NCI-H2029 treated with DMSO at 0.1 percent for 48 hours (cell line): ENCODE results near the gene FAM120B.
"Not testable (repeated sequence)": the region's sequence is repeated elsewhere in the genome, so short reads cannot be mapped to it uniquely, and the experiment has no call there.

ENCODE experiments used
- DNase-seq: peaks from one replicate; lab custom pipeline; 2025; lab: John Stamatoyannopoulos, UW

The FAM120B gene

DNA sequence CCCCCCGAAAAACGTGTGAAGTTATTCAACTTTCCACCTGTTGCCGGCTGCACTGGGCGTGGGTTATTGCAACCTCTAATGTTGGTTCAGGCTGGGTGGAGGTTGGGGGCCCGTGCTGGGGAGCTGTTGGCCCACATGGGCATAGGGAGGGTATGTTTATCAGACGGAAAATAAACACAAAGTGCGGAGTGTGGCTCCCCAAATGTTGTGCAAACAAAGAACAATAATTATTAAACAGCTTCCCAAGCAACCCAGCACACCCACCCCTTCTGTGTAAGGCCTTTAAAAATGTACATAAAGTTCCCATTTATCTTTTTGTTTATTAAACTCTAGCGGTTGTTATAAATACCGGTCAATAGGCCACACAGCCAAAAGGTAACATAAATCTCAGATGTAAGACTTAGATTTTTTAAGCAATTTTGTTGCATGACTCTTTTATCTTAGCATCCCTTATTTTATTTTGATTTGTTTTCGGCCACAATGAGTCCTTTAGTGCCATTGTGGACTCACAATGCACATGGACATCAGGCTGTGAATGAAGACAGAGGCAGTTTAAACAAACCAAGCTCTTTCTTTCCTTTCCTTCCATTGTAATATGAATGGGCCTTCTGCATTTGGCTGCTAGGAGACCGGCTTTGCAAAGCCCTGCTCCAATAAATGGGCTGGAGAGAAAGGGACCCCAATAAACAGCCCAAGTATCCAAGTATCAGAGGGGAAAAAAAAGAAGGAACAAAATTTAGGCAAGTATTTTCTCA lies 8.8 kb upstream of the FAM120B start:
- DNase-seq, result no peak

- no peak for DNase-seq
Measured at GRCh38 chr6:170298688-170299087, 7.9 kb upstream of the FAM120B start.

GRCh38 chr6:170301184-170301583 lies 5.4 kb upstream of the FAM120B start:
- no peak for DNase-seq

GRCh38 chr6:170305805-170306323 lies 694 bp upstream of the FAM120B start:
- DNase-seq, result no peak

- DNase-seq, result no peak
Measured at GRCh38 chr6:170307080-170307545, 555 bp downstream of the FAM120B start.

DNA sequence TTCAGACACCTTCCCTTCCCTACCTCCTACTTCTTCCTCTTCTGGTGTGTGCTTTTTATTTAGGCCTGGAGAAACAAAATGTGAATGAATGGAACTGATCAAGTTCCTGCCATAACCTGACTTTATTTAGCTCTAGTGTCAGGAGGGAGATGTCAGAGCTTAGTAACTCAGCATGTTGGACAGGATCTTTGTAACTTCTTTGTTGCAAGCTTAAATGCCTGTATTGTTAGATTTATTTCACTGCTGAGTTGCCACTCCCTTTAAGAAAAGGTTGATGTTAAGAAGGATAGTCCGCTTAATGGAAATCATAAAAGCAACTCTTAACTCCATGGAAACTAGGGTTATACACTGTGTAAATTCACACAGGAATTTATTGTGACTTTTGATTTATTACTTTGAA lies 2.2 kb downstream of the FAM120B start:
- DNase-seq, result no peak

DNA sequence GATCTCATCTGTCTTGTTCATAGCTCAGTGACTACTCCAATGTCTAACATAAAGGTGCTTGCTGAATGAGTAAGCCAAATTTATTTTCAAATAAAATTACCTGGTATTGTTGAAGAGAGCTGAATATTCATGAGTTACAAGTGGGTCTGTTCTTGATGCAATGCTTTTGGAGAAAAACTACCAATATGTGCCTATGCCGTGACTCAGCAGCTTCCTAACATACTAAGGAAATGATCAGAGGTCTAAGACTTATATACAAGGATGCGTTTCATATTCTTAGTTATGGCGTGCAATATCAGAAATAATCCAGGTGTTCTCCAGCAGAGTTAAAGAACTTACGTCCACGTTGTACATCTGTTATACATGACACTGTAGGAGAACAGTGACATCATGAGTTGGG lies 5.1 kb downstream of the FAM120B start:
- DNase-seq, result no peak

DNA sequence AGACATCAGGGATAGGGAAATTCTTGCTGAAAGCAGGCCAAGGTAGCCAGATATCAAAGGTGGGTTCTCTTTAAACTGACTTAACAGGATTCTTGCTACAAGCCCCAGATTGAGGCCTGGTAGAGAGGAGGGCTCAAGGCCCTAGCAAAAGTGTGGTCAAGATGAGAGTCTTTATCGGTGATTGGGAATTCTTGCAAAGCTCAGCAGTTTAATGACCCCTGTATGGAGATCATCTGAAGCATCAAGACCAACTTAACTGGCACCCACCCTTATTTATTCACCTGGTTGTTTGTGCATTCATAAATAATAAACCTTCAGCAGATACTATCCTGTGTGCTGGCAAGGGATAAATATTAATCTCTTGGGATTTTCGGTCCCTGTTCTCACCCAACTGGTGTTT lies 6.3 kb downstream of the FAM120B start:
- no peak for DNase-seq

DNA sequence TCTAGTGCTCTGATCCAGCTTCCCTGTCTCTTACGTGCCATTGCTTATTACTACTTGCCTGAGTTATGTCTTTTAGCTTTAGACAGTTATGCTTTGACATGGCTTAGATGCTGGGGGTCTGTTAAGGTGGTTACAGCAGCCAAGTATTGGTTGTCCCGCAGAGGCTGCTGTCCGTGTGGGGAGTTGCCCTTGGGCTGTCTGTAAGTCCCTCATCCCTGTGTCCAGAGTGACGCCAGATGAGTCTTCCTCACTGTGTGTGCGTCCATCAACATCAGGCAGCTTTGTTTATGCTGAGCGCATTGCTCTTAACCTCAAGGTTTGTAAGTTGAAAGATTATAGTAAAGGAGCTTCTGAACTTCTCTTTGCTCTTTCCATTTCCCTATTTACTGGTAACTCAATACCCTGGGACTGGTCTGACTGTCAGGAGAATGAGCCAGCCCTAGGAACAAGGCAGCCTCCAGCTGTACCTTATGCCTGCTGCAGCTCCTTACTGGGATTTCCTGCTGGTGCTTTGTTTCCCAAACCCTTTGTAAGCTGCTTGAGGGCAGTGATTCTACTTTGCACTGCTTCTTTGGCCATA lies 7.2 kb downstream of the FAM120B start:
- no peak for DNase-seq

GRCh38 chr6:170314983-170315382 lies 8.4 kb downstream of the FAM120B start:
- no peak for DNase-seq

GRCh38 chr6:170316071-170316470 lies 9.5 kb downstream of the FAM120B start:
- DNase-seq, result no peak

DNA sequence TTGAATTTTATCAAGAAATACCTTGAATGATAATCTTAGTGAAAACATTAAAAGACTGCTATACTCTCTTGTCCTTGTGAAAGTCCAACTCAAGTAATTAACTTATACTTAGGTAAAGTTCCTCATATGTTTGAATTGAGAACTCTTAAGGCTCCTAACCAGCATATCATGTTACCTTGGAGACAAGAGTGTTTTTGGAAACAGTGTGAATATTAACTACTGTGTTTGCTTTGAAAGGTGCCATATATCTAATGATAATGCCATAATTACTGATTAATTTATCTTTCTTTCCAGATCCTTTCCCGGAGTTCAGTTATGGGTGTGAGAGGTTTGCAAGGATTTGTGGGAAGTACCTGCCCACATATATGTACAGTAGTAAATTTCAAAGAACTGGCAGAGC lies 10.5 kb downstream of the FAM120B start:
- no peak for DNase-seq

DNA sequence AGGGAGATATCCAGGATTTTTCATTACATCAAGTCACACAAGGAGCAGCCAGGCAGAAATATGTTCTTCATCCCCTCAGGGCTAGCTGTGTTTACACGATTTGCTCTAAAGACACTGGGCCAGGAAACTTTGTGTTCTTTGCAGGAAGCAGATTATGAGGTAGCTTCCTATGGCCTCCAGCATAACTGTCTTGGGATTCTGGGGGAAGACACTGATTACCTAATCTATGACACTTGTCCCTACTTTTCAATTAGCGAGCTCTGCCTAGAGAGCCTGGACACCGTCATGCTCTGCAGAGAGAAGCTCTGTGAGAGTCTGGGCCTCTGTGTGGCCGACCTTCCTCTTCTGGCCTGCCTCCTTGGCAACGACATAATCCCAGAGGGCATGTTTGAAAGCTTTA lies 11.2 kb downstream of the FAM120B start:
- DNase-seq, result no peak

DNA sequence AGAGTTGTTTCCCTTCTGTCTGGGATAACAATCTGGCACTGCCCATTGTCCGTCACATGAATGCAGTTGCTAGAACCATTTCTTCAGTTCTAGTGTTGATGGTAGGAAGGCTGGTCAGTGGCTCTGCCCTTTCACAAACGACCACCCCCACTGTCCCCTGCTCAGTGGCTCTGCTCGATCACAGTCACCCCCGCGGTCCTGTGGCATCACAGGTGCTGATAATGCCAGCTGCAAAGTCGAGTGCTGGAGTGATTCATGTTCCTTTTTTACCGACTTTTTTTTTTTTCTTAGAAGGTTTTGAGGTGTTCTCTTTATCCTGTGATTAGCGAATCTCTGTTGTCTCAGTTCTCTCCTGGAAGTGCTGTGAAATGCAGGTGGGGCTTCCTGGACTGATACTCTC lies 22.8 kb downstream of the FAM120B start:
- DNase-seq, result no peak

GRCh38 chr6:170335199-170335598 lies 28.6 kb downstream of the FAM120B start:
- not testable (repeated sequence) for DNase-seq

DNA sequence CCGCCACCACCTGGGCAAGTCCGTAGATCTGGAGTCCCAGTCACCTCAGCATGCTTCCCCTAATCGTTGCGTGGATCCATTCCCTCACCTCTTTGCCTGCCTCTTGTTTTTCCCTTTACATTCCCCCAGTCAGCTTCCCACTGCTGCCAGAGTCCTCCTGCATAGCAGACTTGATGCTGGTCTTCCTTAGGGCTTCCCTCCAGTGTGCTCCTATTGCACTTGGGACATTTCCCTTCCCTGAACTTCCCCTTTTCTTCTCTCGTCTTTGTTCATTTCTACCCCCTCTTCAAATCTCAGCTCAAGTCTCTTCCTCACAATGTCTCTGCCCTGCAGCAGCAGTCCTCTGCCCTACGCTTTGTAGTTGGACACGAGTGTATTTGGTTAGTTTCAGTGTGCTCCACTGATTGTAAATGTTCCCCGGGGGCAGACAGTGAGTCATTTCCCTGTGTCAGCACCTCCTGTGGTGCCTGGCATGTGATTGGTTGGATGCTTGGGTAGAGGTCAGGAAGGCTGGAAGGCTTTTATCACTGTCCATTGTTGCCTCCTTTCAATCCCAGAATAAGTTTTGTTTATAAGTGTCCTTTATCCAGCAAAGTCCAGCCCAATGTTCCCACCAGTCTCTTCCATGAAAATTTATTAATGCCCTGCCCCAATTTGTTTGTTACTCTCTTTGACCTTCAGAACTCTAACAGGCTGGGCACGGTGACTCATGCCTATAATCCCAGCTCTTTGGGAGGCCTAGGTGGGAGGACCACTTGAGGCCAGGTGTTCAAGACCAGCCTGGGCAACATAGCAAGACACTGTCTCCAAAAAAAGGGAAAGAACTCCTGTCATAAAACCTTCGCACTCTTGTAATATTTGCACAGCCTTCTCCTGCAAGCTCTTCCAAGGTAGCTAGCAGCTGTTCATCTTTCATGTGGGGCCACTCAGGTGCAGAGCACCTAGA lies 38.3 kb downstream of the FAM120B start:
- DNase-seq, result no peak

DNA sequence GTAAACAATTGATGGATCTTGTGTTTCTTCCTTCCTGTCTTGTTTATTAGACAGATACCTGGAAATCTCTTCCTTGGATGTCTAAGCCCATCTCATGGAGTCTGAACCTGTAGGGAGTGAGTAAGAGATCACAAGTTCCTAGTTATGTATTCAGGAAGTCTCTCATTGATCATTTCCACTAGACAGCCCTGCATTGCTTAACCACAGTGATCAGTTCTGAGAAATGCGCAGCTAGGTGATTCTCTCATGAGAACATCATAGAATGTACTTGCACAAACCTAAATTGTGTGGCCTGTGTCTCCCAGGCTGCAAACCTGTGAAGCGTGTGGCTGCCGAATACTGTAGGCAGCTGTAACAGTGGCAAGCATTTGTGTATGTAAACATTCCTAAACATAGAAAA lies 39.1 kb downstream of the FAM120B start:
- no peak for DNase-seq

GRCh38 chr6:170346649-170347048 lies 40.1 kb downstream of the FAM120B start:
- no peak for DNase-seq

- peak; percentile 5 for DNase-seq
Measured at GRCh38 chr6:170347091-170347490, 40.5 kb downstream of the FAM120B start.

DNA sequence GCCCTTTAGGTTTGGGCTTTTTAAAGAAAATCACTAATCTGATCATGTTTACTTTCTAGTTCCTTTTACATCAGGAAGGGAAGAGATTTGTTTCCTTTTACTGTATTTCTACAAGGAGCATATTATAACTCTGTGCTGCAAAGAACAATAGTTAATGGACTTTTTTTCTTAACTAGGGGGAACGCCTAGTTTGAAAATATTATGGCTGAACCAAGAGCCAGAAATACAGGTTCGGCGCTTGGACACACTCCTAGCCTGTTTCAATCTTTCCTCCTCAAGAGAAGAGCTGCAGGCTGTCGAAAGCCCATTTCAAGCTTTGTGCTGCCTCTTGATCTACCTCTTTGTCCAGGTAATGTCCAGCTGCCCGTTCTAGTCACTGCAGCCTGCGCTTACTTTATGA lies 41.4 kb downstream of the FAM120B start:
- no peak for DNase-seq

- not testable (repeated sequence) for DNase-seq
Measured at GRCh38 chr6:170351456-170351855, 44.9 kb downstream of the FAM120B start.

DNA sequence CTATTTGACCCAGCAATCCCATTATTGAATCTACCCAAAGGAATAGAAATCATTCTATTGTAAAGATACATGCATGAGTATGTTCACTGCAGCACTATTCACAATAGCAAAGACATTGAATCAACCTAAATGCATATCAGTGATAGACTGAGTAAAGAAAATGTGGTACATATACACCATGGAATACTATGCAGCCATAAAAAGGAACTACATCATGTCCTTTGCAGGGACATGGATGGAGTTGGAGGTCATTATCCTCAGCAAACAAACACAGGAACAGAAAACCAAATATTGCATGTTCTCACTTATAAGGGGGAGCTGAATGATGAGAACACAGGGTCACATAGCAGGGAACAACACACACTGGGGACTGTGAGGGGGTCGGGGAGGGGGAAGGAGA lies 48.6 kb downstream of the FAM120B start:
- not testable (repeated sequence) for DNase-seq
